Measurements from ENCODE around the gene ATP2B2. TPM values are rescaled to one million over a fixed set of nuclear protein-coding genes. Genes with fewer than 3 reads are reported as not detected.

Gene ATP2B2
- 0.29 TPM for polyA plus RNA-seq (2013, experiment 1 of 2)
- 0.27 TPM for polyA plus RNA-seq (2013, experiment 2 of 2)

- Histone ChIP-seq H3K36me3 (ENCODE audit: control insufficient read depth, insufficient read depth, low read length) (no peaks in the 10 kb centered on the region), H3K4ac (ENCODE audit: low read depth, low read length) (no peak within 1 kb of the TSS), H3K27me3 (ENCODE audit: insufficient read depth, low read length, poor library complexity) (no peaks in the 10 kb centered on the region), H3K23ac (ENCODE audit: low read length) (peak within 1 kb of the TSS; percentile 66), H3K9ac (ENCODE audit: low read length) (no peak within 1 kb of the TSS), H3K18ac (ENCODE audit: low read length) (no peak within 1 kb of the TSS), H2BK15ac (replicated peaks; ENCODE audit: low read depth) (no peak within 1 kb of the TSS), H4K5ac (ENCODE audit: low read length) (no peak within 1 kb of the TSS), H3K27ac (ENCODE audit: low read depth, low read length) (no peak within 1 kb of the TSS), H2AK5ac (ENCODE audit: low read length) (no peak within 1 kb of the TSS), H3K4me2 (ENCODE audit: low read length) (no peak within 1 kb of the TSS), H3K4me1 (ENCODE audit: control insufficient read depth, low read depth, low read length) (no peaks in the 10 kb centered on the region), H3K4me3 (ENCODE audit: low read length) (no peak within 1 kb of the TSS), H3K79me1 (ENCODE audit: low read length) (no peaks in the 10 kb centered on the region), H4K8ac (ENCODE audit: low read depth, low read length) (no peak within 1 kb of the TSS), H3K79me2 (ENCODE audit: control insufficient read depth, insufficient read depth, low read length) (no peaks in the 10 kb centered on the region), H2BK5ac (ENCODE audit: low read length) (no peak within 1 kb of the TSS), H2BK120ac (ENCODE audit: low read depth, low read length) (no peak within 1 kb of the TSS), H3K56ac (ENCODE audit: low read length) (peak within 1 kb of the TSS; percentile 67)
- peak; percentile 21 for DNase-seq
- WGBS (ENCODE audit: extremely low coverage, insufficient coverage, low lambda C conversion rate), result no CpG with 5 or more reads among the region's 42 CpGs
Measured at GRCh38 chr3:10505050-10505790, at the start of gene ATP2B2. Gene ATP2B2, minus strand, starts transcription at chr3:10505586. Its CDS starts 56,043 bp downstream, at chr3:10449543.

GRCh38 chr3:10554746-10555145, 49.4 kb upstream of the ATP2B2 start:
- H3K27ac ChIP-seq (ENCODE audit: low read depth, low read length), result no peak overlapping the region
- no peak overlapping the region for H2BK120ac ChIP-seq (ENCODE audit: low read depth, low read length)
- no peaks in the 10 kb centered on the region for H3K4me1 ChIP-seq (ENCODE audit: control insufficient read depth, low read depth, low read length)
- no peak overlapping the region for H3K4me3 ChIP-seq (ENCODE audit: low read length)
- no peak overlapping the region for H4K5ac ChIP-seq (ENCODE audit: low read length)
- WGBS (ENCODE audit: extremely low coverage, insufficient coverage, low lambda C conversion rate), result no CpG with 5 or more reads among the region's 1 CpG
- no peak overlapping the region for H2BK15ac ChIP-seq (replicated peaks; ENCODE audit: low read depth)
- H3K79me2 ChIP-seq (ENCODE audit: control insufficient read depth, insufficient read depth, low read length), result no peaks in the 10 kb centered on the region
- H2BK5ac ChIP-seq (ENCODE audit: low read length), result no peak overlapping the region
- no peak overlapping the region for H2AK5ac ChIP-seq (ENCODE audit: low read length)
- H3K4ac ChIP-seq (ENCODE audit: low read depth, low read length), result no peak overlapping the region
- no peaks in the 10 kb centered on the region for H3K36me3 ChIP-seq (ENCODE audit: control insufficient read depth, insufficient read depth, low read length)
- no peak overlapping the region for H4K8ac ChIP-seq (ENCODE audit: low read depth, low read length)
- H3K27me3 ChIP-seq (ENCODE audit: insufficient read depth, low read length, poor library complexity), result no peaks in the 10 kb centered on the region
- H3K4me2 ChIP-seq (ENCODE audit: low read length), result no peak overlapping the region
- H3K18ac ChIP-seq (ENCODE audit: low read length), result no peak overlapping the region
- no peak for DNase-seq
- H3K23ac ChIP-seq (ENCODE audit: low read length), result no peak overlapping the region
- H3K79me1 ChIP-seq (ENCODE audit: low read length), result no peaks in the 10 kb centered on the region
- H3K56ac ChIP-seq (ENCODE audit: low read length), result no peak overlapping the region
- no peak overlapping the region for H3K9ac ChIP-seq (ENCODE audit: low read length)

- no peak overlapping the region for H4K5ac ChIP-seq (ENCODE audit: low read length)
- H3K4me2 ChIP-seq (ENCODE audit: low read length), result no peak overlapping the region
- H3K27me3 ChIP-seq (ENCODE audit: insufficient read depth, low read length, poor library complexity), result no peaks in the 10 kb centered on the region
- no peak overlapping the region for H2AK5ac ChIP-seq (ENCODE audit: low read length)
- no peak for DNase-seq
- H3K36me3 ChIP-seq (ENCODE audit: control insufficient read depth, insufficient read depth, low read length), result no peaks in the 10 kb centered on the region
- no peaks in the 10 kb centered on the region for H3K4me1 ChIP-seq (ENCODE audit: control insufficient read depth, low read depth, low read length)
- H3K56ac ChIP-seq (ENCODE audit: low read length), result no peak overlapping the region
- H3K9ac ChIP-seq (ENCODE audit: low read length), result no peak overlapping the region
- no peak overlapping the region for H2BK15ac ChIP-seq (replicated peaks; ENCODE audit: low read depth)
- no peaks in the 10 kb centered on the region for H3K79me1 ChIP-seq (ENCODE audit: low read length)
- no peak overlapping the region for H3K27ac ChIP-seq (ENCODE audit: low read depth, low read length)
- H2BK120ac ChIP-seq (ENCODE audit: low read depth, low read length), result no peak overlapping the region
- no peak overlapping the region for H3K18ac ChIP-seq (ENCODE audit: low read length)
- no peak overlapping the region for H4K8ac ChIP-seq (ENCODE audit: low read depth, low read length)
- no peak overlapping the region for H3K4me3 ChIP-seq (ENCODE audit: low read length)
- H3K4ac ChIP-seq (ENCODE audit: low read depth, low read length), result no peak overlapping the region
- H3K23ac ChIP-seq (ENCODE audit: low read length), result no peak overlapping the region
- no CpG with 5 or more reads among the region's 3 CpGs for WGBS (ENCODE audit: extremely low coverage, insufficient coverage, low lambda C conversion rate)
- no peaks in the 10 kb centered on the region for H3K79me2 ChIP-seq (ENCODE audit: control insufficient read depth, insufficient read depth, low read length)
- no peak overlapping the region for H2BK5ac ChIP-seq (ENCODE audit: low read length)
Measured at GRCh38 chr3:10554236-10554611, 48.8 kb upstream of the ATP2B2 start.

GRCh38 chr3:10553591-10554235, 48.3 kb upstream of the ATP2B2 start:
- Histone ChIP-seq H3K79me1 (ENCODE audit: low read length) (no peaks in the 10 kb centered on the region), H3K18ac (ENCODE audit: low read length) (no peak overlapping the region), H4K8ac (ENCODE audit: low read depth, low read length) (no peak overlapping the region), H2BK120ac (ENCODE audit: low read depth, low read length) (no peak overlapping the region), H4K5ac (ENCODE audit: low read length) (no peak overlapping the region), H3K36me3 (ENCODE audit: control insufficient read depth, insufficient read depth, low read length) (no peaks in the 10 kb centered on the region), H3K79me2 (ENCODE audit: control insufficient read depth, insufficient read depth, low read length) (no peaks in the 10 kb centered on the region), H2BK5ac (ENCODE audit: low read length) (no peak overlapping the region), H3K23ac (ENCODE audit: low read length) (no peak overlapping the region), H3K9ac (ENCODE audit: low read length) (no peak overlapping the region), H3K27ac (ENCODE audit: low read depth, low read length) (no peak overlapping the region), H3K4me3 (ENCODE audit: low read length) (no peak overlapping the region), H3K27me3 (ENCODE audit: insufficient read depth, low read length, poor library complexity) (no peaks in the 10 kb centered on the region), H3K4me1 (ENCODE audit: control insufficient read depth, low read depth, low read length) (no peaks in the 10 kb centered on the region), H2BK15ac (replicated peaks; ENCODE audit: low read depth) (no peak overlapping the region), H3K4ac (ENCODE audit: low read depth, low read length) (no peak overlapping the region), H3K4me2 (ENCODE audit: low read length) (no peak overlapping the region), H2AK5ac (ENCODE audit: low read length) (no peak overlapping the region), H3K56ac (ENCODE audit: low read length) (no peak overlapping the region)
- WGBS (ENCODE audit: extremely low coverage, insufficient coverage, low lambda C conversion rate), result no CpG with 5 or more reads among the region's 9 CpGs
- peak; percentile 97 for DNase-seq

GRCh38 chr3:10552631-10552943, 47.2 kb upstream of the ATP2B2 start:
- no peak overlapping the region for H3K18ac ChIP-seq (ENCODE audit: low read length)
- no peaks in the 10 kb centered on the region for H3K79me2 ChIP-seq (ENCODE audit: control insufficient read depth, insufficient read depth, low read length)
- H4K8ac ChIP-seq (ENCODE audit: low read depth, low read length), result no peak overlapping the region
- no peak overlapping the region for H2BK5ac ChIP-seq (ENCODE audit: low read length)
- no peak overlapping the region for H3K4ac ChIP-seq (ENCODE audit: low read depth, low read length)
- H3K4me3 ChIP-seq (ENCODE audit: low read length), result no peak overlapping the region
- no peak overlapping the region for H3K23ac ChIP-seq (ENCODE audit: low read length)
- no CpG with 5 or more reads among the region's 1 CpG for WGBS (ENCODE audit: extremely low coverage, insufficient coverage, low lambda C conversion rate)
- H3K36me3 ChIP-seq (ENCODE audit: control insufficient read depth, insufficient read depth, low read length), result no peaks in the 10 kb centered on the region
- H3K56ac ChIP-seq (ENCODE audit: low read length), result no peak overlapping the region
- H3K27me3 ChIP-seq (ENCODE audit: insufficient read depth, low read length, poor library complexity), result no peaks in the 10 kb centered on the region
- H3K27ac ChIP-seq (ENCODE audit: low read depth, low read length), result no peak overlapping the region
- H2AK5ac ChIP-seq (ENCODE audit: low read length), result no peak overlapping the region
- no peak overlapping the region for H4K5ac ChIP-seq (ENCODE audit: low read length)
- no peak overlapping the region for H3K4me2 ChIP-seq (ENCODE audit: low read length)
- no peak overlapping the region for H2BK120ac ChIP-seq (ENCODE audit: low read depth, low read length)
- no peak overlapping the region for H3K9ac ChIP-seq (ENCODE audit: low read length)
- H3K4me1 ChIP-seq (ENCODE audit: control insufficient read depth, low read depth, low read length), result no peaks in the 10 kb centered on the region
- H2BK15ac ChIP-seq (replicated peaks; ENCODE audit: low read depth), result no peak overlapping the region
- no peak for DNase-seq
- no peaks in the 10 kb centered on the region for H3K79me1 ChIP-seq (ENCODE audit: low read length)

All from mesendoderm (in vitro differentiated cells).